Right ventricle myocardium superior (tissue), 1 donor: Measurements from ENCODE around the gene PIK3C2G. TPM values are rescaled to one million over a fixed set of nuclear protein-coding genes. Genes with fewer than 3 reads are reported as not detected.

Source experiments
- ATAC-seq: fragments of 200-7000 bp; cut with Tn5 transposase; one replicate; pipeline ENCODE4 v1.9.1; 2020; ENCODE audit warnings: mild to moderate bottlenecking; ENCODE audit not compliant: poor library complexity
- DNase-seq: peaks from one replicate; pipeline ENCODE4 v3.0.0-alpha.2; 2020
- intact Hi-C: fragments of 100-400 bp; cut with DNase I; formaldehyde crosslinking; loops from one replicate; pipeline ENCODE4 v1.11.2; 2022
- total RNA-seq: library from RNA; stranded (reverse); fragmentation: NEBNext Ultra II Directional; extraction: Animal tissue kit (Norgen Biotek cat#: 25700); gene quantifications from one replicate; pipeline ENCODE4 v1.2.1, GENCODE V29; 2021
- donor health status: DM: no; HTN: yes; CAD: no; lungs with severe emphysema.

The PIK3C2G gene
- total RNA-seq, 1 donor from 2014 or later = not detected

DNA sequence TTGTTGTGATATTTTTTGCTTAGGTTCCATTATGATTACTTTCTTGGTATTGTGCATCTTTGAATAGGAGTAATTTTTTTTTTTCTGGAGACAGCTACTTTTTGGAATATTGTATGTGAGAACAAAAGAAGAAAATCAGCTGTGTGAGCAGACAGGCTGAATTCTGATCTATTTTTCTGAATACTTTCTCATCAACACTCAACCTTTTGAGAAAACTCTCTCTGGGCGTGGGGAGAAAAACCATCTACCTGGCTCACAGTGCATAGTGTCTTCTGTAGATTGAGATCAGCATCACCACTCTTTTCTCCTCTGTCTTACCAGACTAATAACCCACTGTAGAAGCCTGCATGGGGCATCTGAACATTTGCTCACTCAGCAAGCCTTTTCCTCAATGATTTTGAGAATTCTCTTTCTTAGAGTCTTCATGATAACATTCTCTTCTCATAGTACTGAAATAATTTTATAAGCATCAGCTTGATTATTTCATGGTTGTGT, 3.3 kb downstream of the PIK3C2G start:
- intact Hi-C loops = no loop called here
- ATAC-seq (no peak), DNase-seq (no peak)

DNA sequence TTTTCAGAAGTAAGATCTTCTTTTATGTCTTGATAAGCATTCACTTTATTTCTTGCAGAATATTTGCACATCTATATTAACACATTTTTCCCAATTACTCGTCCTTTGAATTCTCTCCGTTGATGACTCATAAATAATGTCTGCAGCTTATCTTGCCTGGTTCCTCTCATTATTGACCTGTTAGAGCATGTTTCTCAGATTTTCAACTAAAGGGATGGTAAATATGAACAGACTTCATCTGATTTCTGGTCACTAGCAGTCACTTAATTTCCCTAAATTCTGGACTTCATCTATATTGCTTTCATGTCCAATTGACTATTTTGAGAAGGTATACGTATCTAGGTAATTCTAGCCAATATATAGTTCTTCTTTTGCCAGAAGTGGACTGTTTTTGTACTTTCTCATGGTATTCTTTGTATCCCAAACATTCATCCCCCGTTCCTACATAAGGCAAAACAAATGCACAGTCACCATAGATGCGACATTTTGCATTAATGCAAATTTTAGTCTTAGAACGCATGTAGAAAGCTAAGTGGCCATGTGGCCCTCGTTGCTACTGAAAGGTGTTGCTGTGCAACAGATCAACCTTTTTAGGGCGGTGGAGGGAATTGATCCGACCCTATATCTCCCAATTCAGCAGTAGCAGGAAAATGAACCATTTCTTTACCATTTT, 6.2 kb downstream of the PIK3C2G start:
- DNase-seq (no peak), ATAC-seq (no peak)
- intact Hi-C loops = no loop called here

DNA sequence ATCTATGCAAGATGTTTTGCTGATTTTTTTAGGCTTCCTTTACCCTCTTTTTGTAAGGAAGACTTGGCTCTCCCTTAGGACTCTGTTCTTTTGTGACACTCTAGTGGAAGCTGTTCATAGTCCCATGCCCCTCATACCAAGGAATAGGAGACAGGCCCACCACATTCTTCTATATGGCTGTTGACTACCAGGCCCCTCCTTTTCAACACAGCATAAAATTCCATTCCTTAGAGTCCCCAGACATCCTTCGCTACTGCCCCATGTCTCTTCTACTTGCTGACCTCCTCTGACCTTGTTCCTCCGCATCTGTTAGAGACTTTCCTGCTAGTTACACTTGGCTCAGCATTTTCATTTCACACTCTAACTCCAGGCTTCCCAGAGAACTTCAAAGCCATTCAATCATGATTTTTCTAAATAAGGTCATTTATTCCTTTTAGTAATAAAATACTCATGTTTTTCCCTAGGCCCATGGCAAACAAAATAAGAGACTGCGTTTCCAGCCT, 9.7 kb downstream of the PIK3C2G start:
- intact Hi-C loops = no loop called here
- no peak for ATAC-seq
- DNase-seq = no peak

DNA sequence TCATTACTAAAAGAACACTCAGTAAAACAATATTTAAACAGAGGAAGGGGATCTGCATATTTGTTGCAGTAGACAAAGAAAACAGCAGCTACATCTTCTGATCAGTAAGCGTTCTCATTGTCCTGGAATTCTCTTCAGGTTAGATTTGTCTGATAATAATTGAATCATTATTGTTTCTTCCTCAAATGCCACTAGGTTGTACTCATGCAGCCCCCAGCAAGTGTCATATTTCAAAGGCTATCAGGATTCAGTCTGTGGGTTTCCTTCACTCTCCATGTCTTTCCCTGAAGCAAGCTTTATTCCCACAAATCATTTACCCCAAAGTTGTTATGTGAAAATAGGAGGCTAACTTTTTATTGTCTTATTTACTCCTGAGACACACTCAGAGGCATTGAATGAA, 14.7 kb downstream of the PIK3C2G start:
- ATAC-seq (no peak), DNase-seq (no peak)
- intact Hi-C loops = no loop called here

DNA sequence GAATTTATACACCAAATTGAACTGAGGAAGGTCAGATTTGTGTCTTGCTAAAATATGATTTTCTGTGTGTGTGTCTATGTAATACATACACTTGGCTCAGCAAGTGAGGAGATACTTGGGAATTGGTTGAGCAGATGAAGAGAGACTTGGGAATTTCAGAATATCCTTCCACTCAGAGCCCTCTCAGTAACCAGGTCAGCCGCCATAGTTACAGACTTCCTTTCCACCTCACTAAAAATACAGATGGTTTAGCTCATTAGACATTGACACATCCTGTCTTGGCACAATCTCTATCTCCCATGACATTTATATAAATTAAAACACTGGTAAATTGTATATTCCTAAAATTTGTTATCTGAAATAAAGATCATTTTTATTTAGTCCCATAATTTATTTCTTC, 15.9 kb downstream of the PIK3C2G start:
- intact Hi-C loops = no loop called here
- ATAC-seq (no peak), DNase-seq (no peak)

DNA sequence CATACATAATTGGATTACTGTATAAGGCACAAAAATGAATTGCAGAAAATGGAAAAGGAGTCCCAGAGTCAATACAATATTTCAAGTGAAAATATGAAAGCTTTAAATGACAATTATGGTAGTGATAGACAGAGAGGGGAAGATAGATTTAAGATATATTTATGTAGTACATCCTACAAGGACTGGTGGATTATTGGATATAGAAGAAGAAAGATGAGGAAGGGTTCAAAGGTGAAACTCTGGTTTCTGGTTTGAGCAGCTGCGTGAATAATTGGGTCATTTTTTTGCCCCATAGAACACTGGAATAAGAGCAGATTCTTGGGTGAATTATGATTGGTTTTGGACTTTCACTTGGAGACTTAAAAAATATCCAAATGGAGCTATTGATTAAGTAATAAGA, 19.4 kb downstream of the PIK3C2G start:
- no peak for DNase-seq
- intact Hi-C loops = no loop called here
- no peak for ATAC-seq

DNA sequence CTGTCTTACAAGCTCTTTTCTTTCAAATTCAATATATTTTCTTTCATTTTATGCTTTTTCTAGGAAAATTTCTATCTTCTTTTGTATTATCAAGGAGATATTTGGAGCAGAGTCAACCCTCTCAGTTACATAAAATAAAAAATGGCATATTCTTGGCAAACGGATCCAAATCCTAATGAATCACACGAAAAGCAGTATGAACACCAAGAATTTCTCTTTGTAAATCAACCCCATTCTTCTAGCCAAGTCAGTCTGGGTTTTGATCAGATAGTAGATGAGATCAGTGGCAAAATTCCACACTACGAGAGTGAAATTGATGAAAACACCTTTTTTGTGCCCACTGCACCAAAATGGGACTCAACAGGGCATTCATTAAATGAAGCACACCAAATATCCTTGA, 20.6 kb downstream of the PIK3C2G start:
- intact Hi-C loops = no loop called here
- ATAC-seq (no peak), DNase-seq (no peak)

DNA sequence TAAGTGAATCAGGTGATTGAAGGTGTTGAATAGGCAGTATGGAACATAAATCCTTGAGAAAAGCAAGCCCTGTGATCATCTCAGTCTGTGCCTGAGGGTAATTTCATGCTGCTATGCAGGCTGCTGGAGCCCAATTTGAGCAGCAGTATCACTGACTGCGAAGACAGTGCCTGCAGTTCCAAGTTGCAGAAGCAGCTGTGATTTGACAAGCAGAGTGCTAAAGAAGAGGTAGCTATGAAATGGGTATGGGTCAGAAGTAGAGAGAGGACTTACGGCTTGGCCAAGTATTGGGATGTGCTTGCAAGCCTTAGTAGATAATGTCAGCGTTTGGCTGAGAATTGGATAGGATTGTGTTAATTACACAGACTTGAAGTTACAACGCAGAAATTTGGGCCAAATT, 22.5 kb downstream of the PIK3C2G start:
- intact Hi-C loops = no loop called here
- ATAC-seq (peak; percentile 29), DNase-seq (no peak)

DNA sequence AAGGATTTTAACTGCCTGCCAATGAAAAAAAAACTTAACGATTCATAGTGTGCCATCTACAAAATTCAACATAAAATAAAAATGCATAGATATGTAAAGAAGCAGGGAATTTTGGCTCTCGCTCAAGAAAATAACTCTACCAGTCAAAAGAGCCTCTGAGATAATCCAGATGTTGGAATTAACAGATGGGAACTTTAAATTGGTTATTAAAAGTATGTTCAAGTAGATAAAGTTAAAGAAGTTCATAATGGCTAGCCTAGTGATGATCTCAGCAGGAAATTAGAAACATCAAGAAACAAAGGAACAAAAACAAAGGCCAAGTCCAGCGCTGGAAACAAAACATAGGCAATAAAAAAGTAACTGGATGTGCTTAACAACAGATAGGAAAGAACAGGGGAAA, 23.1 kb downstream of the PIK3C2G start:
- ATAC-seq = no peak
- intact Hi-C loops = no loop called here
- no peak for DNase-seq

DNA sequence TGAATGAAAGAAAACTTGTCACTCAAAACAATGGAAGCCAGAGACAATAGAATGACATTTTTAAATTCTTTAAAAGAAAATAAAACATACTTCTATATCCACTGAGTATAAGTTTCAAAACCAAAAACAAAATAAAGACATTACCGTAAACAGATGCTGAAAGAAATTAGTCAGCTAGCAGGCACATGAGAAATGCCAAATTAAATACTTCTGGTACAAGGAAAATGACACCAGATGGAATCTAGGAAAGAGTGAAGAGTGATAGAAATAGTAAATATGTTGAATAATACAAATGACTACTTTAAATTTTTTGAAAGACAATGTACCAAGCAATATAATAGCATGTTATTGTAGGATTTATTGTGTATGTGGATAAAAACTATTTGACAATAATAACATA, 23.8 kb downstream of the PIK3C2G start:
- intact Hi-C loops = no loop called here
- ATAC-seq (no peak), DNase-seq (no peak)

DNA sequence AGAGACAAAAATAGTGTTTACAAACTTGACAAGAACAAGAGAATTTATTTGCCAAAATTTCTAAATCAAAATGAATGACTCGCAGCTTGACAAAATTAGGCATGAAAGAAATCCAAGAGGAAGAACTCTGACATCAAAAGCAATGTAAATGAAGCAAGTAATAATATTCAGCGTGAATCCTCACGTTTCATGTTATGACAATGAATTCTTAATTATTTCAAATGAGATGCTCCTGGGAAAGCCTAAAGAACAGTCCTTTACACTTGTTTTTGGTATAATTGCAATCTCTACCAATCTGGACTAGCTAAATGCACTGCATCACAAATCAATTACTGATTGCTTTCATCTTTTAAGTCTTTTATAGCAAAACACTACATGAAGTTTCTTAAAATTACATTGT, 29.1 kb downstream of the PIK3C2G start:
- DNase-seq (no peak), ATAC-seq (no peak)
- intact Hi-C loops = no loop called here

DNA sequence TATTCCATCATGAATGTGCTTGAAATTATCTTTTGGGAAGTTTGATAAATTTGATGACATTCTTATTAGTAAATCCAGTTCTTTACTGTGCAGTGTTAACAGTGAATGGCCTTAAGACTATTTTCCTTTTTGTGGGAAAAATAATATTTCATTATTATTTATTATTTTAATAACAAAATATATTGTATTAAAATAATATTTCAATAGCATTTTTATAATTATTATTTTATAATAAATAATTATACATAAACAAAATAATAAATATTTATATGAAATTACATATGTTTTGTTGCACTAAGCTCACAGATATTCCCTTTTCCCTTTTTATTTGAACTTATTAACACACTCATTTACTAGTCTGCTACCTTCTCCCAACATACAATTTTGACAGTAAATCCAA, 33.6 kb downstream of the PIK3C2G start:
- intact Hi-C loops = no loop called here
- ATAC-seq (no peak), DNase-seq (no peak)

DNA sequence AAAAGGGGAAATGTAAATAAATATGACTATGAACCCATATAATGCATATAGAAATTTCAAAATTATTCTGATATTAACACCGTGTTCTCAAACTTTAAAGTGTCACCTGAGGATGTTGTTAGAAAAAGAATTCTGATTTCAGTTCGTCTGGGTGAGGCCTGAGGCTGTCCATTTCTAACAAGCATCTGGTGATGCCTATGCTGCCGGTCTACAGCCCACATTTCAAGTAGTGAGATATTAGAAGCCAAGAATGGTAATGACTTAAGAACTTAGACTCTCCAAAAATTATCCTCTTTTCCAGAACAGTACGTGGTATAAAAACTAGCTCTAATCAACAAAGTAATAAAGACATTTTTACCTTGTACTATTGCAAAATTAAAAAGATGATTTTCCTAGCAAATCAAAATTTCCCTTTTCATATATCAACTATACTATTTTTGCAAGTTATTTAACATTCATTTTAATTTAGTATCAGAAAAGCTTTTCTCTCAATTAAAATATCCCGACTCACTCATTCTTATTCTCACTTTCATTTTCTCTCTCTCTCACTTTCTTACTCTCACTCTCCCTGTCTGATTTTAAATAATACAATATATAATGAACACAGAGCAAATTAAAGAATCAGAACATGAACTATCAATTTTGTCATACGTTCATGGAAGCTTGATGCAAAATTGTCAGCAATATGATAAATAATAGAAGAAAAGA, 35.0 kb downstream of the PIK3C2G start:
- intact Hi-C loops = no loop called here

DNA sequence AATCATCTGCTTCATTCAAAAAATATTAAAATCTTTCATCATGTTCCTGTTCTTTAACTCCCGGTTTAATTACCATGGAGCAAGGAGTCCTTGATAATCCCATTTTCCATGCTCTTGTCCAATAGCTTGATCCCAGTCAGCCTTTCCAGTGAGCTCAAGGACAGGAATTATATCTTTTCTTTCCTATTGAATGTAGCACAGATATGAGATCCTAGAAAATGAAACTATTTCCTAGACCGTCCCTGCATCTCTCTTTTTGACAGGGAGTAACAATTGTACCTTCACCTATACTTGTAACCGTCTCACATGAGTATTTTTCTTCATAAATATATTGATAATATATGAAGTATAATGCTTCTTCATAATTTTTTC, 35.6 kb downstream of the PIK3C2G start:
- intact Hi-C loops = no loop called here
- DNase-seq (no peak), ATAC-seq (peak; percentile 53)

More for the DNA sequence above, 35.0 kb downstream of the PIK3C2G start:
- DNase-seq = no peak
- ATAC-seq = peak; percentile 74

DNA sequence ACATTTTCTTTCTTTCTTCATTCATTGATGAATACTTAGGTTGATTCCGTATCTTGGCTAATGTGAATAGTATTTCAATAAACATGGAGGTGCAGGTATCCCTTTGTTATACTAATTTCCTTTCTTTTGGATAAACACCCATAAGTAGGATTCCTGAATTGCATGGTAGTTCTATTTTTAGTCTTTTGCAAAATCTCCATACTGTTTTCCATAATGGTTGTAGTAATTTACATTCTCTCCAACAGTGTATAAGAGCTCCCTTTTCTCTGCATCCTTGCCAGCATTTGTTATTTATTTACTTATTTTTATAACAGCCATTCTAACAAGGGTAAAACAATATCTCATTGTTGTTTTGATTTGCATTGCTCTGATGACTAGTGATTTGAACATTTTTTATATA, 36.6 kb downstream of the PIK3C2G start:
- intact Hi-C loops = no loop called here
- ATAC-seq = no peak
- no peak for DNase-seq

DNA sequence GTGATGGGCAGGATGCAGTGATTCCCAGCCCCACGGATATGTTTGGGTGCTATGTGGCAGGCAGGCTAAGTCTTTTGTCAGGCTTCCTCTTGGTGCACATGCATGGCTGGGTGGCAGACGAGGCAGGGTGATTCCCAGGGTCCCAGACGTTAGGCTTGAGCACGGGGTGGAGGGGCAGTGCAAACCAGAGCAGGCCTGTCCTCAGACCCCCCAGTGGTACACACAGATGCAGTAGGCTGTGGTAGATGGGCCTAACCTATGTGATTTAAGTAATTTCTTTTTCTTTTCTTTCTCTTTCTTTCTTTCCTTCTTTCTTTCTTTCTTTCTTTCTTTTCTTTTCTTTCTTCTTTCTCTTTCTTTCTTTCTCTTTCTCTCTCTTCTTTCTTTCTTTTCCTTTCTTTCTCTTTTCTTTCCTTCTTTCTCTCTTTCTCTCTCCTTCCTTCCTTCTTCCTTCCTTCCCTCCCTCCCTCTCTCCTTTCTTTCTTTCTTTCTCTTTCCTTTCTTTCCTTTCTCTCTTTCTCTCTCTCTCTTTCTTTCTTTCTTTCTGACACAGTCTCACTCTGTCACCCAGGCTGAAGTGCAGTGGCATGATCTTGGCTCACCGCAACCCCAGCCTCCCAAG, 41.6 kb downstream of the PIK3C2G start:
- ATAC-seq = no peak
- no peak for DNase-seq

DNA sequence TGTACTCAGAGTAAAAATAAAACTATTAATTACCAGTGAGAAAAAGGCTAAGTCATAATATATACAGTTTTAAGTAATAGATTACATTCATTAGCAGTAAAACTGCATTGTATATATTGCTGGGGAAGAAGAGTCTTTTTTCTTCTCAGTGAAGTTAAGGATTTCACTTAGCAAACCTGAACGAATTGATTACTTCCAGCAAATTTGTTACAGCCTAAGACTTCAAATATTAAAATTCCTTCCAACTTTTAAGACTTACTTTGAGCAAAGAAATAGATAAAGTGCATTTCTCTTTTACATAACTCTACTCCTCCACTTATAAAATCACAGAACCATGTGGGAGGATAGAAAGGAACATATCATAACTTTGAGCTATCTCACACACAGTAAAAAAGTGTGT, 43.3 kb downstream of the PIK3C2G start:
- intact Hi-C loops = no loop called here
- no peak for ATAC-seq

More for the DNA sequence above, 41.6 kb downstream of the PIK3C2G start:
- intact Hi-C loops = no loop called here

DNA sequence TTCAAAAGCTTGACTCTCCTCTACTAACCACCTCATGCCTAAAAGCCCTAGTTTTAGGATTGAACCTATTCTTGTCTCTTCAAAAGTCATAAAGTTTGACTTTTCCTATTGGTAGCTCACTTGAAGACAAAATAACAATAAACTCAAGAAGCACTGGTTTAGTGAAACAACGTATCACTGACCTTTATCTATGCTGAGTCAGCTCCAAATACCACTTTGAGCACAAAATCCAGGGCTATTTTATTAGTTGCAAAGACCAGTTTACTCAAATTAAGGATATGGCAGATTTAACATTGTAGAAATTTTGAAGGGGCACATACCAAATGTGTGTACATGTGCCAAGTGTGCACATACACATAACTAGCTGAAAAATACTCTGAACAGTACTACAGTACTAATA, 45.0 kb downstream of the PIK3C2G start:
- DNase-seq (no peak), ATAC-seq (no peak)
- intact Hi-C loops = no loop called here

More for the DNA sequence above, 43.3 kb downstream of the PIK3C2G start:
- DNase-seq = no peak

DNA sequence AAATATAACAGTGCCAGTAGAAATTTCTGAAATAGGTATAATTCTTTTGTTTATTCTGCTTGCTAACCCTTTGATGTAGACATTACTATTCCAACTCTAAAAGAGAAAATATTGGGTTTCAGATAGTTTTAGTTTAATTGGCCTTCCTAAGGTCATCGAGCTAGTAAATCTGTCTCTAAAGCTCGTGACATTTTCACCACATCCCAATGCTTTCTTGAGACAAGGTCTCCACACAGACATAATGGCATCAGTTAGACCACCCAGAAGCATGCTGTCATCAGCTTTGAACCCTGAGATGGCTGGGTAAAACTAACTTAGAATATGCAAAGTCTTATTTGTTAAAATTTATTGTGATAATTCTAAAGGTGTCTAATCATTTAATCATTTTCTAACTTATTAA, 52.0 kb downstream of the PIK3C2G start:
- ATAC-seq = no peak
- intact Hi-C loops = no loop called here
- DNase-seq = no peak

DNA sequence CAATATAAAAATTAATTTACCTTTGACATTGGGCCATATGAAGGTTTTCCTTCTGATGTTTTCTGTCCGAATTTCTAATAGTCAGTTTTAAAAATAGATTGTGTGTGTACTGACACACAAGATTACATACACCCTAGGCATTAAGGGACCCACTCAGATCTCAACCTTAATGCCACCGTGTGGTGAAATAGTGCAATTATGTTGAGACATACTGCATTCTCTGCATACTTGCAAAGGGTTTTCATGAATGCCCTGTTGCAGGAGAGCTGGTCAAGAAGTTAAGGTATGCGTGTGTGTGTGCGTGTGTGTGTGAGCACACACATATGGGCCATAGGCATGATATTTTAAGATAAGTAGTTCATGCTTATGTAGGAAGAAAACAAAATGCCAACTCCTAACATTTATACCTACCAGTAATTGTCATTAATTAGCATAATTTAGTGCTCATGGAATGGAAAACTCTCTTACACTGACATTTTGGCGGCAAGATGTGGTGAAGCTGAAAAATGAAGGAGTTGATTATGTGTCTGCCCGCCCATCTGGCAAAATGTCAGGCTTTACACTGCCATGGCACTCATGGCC, 58.8 kb downstream of the PIK3C2G start:
- ATAC-seq (peak; percentile 82), DNase-seq (no peak)
- intact Hi-C loops = no loop called here
